Subcutaneous adipose tissue (tissue), 4 donors: ENCODE results near the gene MISP3. TPM values are rescaled to one million over a fixed set of nuclear protein-coding genes. Genes with fewer than 3 reads are reported as not detected.

Source experiments
- total RNA-seq, 4 donors: library from RNA; depleted of rRNA; stranded (reverse); fragments of >200 nt; gene quantifications; one replicate each; pipeline ENCODE4 v1.1.0, GENCODE V29; 2016
- TF ChIP-seq, protein P1 (sequence below): fragments of 450-650 bp; IDR thresholded peaks from one replicate; pipeline ENCODE4 v1.5.1; 2016; ENCODE audit warnings: low read depth, mild to moderate bottlenecking, control low read depth, antibody characterized with exemption, moderate library complexity

The MISP3 gene
- total RNA-seq, 4 donors from 2014 or later = 1.3 to 3.7 (median 3.6) TPM; not detected in 1

DNA sequence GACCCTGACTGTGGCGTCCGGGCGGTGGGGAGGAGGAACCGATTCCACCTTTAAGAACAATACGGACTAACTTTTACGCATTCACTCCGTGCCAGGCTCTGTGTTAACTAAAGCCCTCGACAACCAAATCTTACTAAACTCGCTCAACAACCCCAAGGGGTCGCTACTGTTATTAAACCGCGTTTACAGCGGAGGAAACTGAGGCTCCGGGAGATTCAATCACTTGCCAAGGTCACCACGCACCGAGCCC, 16.8 kb downstream of the MISP3 start:
- TF ChIP-seq, protein P1, sequence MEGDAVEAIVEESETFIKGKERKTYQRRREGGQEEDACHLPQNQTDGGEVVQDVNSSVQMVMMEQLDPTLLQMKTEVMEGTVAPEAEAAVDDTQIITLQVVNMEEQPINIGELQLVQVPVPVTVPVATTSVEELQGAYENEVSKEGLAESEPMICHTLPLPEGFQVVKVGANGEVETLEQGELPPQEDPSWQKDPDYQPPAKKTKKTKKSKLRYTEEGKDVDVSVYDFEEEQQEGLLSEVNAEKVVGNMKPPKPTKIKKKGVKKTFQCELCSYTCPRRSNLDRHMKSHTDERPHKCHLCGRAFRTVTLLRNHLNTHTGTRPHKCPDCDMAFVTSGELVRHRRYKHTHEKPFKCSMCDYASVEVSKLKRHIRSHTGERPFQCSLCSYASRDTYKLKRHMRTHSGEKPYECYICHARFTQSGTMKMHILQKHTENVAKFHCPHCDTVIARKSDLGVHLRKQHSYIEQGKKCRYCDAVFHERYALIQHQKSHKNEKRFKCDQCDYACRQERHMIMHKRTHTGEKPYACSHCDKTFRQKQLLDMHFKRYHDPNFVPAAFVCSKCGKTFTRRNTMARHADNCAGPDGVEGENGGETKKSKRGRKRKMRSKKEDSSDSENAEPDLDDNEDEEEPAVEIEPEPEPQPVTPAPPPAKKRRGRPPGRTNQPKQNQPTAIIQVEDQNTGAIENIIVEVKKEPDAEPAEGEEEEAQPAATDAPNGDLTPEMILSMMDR = no peak

DNA sequence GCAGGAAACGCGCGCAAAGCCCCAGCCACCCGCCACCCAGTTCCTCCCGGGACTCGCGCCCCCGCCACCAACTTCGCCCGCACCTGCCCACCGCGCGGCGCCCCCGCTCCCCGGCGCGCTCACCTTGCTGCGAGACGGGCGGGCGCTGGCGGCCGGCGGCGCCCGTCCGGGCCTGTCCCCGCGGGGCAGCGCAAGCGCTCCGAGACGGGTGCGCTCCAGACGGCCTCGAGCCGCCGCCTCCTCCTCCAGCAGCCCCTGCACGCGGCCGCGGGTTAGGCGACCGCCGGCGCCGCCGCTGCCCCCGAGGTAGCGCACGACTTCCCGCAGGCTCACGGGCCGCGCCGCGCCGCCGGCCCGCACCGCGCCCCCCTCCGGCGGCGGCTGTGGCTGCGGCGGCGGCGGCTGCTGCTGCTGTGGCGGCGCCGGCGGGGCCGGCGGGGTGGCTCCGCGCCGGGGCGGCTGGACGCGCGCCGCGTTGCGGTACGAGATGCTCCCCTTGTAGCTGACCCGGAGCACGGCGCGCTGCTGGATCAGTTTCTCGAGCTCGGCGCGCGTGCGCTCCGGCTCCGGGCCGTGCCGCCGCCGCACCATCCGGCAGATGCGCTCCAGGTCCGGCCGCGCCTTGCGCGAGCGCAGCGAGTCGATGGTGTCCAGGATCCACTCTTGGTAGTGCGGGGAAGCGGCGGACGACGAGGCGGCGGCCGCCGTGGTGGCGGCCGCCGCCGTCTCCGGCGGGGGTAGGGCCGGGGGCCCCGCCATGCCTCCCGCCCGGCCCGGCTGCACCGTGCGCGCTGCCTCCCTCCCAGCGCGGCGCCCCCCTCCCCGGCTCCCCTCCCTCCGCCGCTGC, 17.3 kb downstream of the MISP3 start:
- TF ChIP-seq, protein P1 = no peak

DNA sequence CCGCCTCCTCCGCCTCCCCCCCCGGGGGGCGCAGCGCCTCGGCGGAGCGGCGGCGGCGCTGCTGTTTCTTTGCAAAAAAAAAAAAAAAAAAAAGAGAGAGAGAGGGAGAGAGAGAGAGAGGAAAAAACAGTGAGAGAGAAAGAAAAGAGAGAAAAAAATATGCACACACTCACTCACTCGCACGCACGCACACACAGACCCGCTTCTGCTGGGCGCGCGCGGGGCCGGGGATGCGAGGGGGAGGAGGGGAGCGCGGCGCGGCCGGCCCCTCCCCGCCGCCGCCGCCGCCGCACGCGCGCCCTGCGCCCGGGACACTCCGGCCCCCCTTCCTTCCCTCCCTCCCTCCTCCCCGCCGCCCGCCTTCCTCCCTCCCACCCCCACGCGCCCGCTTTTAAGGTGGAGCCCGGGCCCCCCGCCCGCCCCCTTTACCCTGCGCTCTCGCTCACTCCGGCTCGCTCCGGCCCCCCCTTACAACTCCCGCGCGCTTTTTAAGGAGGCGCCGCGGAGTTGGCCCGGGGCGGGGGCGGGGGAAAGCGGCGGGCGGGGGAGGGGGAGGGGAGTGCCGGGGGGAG, 18.0 kb downstream of the MISP3 start, which contains the start of gene SAMD1:
TSS of gene SAMD1 (minus strand) at position 243 of the 572 bp plus-strand sequence.
- TF ChIP-seq, protein P1 = no peak

DNA sequence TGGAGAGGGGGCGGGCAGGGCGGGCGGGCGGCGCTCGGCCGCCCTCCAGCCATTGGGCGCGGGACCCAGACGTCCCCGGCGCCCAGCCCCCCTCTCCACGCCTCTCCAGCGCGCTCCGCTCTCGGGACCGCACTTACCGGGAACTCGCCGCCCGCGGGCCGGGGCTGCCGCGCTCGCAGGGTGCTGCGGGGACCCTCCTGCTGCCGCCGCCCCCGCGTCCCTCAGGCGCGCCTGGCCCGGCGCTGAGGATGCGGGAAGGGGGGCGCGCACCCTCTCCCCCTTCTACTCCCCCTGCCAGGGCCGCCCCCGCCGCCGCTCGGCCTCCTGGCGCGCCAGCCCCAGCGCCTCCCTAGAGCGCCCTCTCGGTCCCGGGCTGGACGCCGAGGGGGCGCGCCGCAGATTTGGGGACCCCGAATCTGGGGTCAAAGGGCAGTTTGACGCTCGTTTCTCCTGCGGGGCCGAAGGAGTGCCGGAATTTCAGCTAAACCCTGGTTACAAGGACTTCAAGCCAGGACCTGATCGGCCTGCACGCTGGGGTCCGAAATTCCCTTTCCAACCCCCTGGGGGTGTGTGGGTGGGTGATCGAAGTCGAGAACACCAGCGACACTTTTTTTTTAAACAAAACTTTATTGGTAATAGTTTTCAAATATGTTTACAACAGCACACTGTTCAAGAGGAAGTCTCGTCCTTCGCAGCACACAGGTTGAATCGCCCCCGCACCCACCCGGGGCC, 18.7 kb downstream of the MISP3 start:
- TF ChIP-seq, protein P1 = no peak

DNA sequence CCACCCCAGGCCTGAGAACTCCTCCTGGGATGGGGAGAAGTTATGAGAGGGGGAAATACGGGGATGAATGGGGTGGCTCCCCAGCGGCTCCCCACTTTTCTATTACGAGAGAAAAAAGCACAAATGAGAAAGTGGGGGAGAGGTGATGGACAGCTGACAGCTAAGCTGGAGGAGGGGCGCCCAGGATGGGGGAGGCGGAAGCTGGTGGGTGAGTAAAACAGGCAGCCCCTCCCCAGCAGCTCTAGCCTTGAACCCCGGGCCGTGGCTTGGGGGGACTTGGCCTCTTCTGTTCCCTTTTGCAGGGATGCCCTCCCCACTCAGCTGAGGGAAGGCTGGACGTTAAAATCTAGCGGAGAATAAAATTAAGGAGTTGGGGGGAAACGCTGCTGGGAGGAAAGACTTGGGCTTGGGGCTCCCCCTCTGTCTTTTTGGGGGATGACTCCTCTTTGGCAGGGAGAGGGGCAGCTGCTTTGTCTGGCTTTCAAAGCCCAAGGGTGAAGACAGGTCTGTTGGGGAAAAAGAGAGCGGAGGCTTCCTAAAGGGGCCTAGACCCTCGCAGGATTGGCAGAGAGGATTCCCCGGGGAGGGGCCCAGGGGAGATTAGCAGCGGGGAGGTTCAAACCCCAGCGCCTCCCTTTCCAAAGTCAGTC, 19.4 kb downstream of the MISP3 start:
- TF ChIP-seq, protein P1 = no peak

DNA sequence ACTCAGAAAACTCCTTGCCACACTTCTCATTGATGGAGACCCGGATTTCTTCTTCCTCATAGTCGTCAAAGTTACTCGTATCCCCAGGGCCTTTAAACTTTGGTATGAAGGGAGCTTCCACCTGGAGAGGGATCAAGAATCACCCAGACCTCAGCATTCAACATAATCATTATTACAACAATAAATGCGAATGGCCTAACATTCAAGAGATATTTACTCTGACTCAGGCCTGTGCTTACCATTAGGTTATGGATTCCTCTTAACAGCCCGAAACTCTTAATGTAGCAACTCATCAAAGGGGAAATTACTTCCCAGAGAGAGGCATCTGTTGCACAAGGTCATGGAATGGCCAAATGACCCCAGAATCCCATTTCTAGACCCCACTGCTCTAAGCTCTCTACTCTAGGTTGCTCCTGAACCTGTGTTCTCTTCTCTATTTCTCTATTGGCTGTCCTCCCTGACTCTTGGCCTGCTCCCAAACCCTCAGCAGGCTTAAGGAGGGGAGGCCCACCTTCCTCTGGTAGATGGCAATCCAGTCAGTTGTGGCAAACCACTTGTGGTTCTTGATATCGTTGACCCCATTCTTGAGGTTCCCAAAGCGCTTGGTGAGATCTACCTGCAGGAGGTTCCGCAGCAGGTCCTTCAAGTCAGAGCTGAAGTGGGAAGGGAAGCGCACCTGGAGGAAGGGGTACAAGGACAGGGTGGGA, 20.7 kb downstream of the MISP3 start:
- TF ChIP-seq, protein P1 = no peak
